ENCODE measurements around the gene TSPAN9. TPM values are rescaled to one million over a fixed set of nuclear protein-coding genes. Genes with fewer than 3 reads are reported as not detected.

TSPAN9 gene
- total RNA-seq, 1 donor = 8.1 TPM

DNA sequence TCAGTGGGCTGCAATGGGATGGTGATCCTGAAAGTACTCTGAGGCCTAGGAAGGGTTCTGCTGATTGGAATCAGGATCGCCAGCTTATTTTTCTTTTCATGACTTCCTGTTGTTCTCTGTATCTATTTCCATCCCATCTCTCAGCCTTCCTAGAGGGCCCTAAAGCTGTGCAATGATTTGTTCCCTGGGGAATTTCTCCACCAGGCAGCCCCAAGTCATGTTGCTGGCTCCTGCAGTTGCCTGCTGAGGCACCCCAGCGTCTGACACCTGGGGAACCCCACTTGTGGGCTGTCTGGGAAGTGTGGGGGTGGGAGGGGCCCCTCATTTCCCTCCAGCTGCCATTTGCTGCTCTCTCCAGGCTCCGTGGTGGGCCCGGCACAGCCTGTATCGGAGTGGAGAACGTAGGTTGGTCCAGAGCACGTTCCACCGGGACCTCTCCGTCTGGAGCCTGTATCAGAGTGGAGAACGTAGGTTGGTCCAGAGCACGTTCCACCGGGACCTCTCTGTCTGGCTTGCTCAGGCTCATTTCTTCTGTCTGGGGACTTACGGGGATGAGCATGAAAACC lies 138.3 kb downstream of the TSPAN9 start:
- TF ChIP-seq, protein P1, sequence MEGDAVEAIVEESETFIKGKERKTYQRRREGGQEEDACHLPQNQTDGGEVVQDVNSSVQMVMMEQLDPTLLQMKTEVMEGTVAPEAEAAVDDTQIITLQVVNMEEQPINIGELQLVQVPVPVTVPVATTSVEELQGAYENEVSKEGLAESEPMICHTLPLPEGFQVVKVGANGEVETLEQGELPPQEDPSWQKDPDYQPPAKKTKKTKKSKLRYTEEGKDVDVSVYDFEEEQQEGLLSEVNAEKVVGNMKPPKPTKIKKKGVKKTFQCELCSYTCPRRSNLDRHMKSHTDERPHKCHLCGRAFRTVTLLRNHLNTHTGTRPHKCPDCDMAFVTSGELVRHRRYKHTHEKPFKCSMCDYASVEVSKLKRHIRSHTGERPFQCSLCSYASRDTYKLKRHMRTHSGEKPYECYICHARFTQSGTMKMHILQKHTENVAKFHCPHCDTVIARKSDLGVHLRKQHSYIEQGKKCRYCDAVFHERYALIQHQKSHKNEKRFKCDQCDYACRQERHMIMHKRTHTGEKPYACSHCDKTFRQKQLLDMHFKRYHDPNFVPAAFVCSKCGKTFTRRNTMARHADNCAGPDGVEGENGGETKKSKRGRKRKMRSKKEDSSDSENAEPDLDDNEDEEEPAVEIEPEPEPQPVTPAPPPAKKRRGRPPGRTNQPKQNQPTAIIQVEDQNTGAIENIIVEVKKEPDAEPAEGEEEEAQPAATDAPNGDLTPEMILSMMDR (IDR thresholded peaks at IDR 0.05; ENCODE audit: insufficient read depth, low read length) = no peak
- no peak for DNase-seq (ENCODE audit: low read depth)
- no peak overlapping the region for H3K4me3 ChIP-seq (ENCODE audit: low read depth, low read length)

DNA sequence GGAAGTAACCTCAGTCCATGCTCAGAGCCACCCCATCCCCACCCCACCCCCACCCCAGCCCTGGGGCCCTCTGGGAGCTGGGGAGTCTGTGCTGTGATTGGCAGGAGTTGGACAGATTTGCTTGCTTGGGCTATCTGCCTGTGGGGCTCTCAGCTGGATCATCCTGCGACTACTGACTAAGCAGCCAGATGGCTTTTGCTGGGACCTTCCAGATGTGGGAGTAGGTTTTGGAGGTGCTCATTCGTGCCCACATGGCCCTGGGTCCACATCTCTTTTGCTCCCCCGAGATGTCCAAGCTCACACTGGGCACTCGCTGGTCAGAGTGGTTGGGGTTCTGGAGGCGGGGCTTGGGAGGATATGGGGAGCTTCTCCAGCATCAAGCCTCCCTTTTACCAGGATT lies 138.9 kb downstream of the TSPAN9 start:
- no peak overlapping the region for H3K4me3 ChIP-seq (ENCODE audit: low read depth, low read length)
- no peak for DNase-seq (ENCODE audit: low read depth)
- TF ChIP-seq, protein P1 (IDR thresholded peaks at IDR 0.05; ENCODE audit: insufficient read depth, low read length) = no peak

DNA sequence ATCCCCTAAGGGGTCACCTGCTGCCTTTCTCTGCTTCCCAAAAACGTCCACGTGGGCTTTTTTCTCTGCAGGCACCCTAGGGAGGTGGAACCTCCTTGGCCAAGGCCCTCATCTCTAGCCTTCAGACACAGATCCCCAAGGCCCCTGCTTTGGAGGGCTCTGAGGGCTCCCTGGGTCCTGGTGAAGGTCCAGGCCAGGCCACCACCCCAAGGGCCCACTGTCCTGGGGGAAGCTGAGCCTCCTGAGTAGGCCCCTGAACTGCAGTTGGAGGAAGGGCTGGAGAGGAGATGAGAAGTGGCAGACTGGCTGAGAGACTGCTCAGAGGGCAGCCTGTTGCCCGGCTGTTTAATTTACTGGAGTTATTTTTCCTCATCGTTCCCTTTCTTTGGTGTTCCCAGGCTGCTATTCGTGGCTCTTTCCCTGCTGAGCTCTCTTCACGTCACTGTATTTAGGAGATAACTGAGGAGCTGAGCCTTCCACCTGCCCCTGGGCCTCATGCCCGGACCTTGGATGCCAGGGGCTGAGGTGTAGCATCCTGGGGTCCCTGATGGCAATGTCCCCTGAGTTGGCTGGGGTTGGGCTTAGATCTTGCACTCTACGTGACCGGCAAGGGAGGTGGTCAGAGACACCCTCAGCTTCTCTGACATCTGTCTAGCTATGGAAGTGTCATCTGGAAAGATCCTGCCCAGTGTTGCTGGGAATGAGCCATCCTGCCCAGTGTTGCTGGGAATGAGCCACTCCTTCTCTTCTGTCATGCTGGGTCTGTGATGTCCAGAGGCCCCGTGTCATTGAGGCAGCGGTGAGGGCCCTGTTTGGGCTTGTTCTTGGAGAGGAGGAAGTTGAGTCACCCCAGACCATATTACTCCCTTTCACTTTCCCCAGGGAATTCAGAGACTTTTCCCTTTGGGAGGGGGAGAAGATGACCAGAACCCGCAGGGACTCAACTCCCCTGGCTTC lies 139.8 kb downstream of the TSPAN9 start:
- peak; percentile 59 for DNase-seq (ENCODE audit: low read depth)
- TF ChIP-seq, protein P1 (IDR thresholded peaks at IDR 0.05; ENCODE audit: insufficient read depth, low read length) = no peak
- no peak overlapping the region for H3K4me3 ChIP-seq (ENCODE audit: low read depth, low read length)

DNA sequence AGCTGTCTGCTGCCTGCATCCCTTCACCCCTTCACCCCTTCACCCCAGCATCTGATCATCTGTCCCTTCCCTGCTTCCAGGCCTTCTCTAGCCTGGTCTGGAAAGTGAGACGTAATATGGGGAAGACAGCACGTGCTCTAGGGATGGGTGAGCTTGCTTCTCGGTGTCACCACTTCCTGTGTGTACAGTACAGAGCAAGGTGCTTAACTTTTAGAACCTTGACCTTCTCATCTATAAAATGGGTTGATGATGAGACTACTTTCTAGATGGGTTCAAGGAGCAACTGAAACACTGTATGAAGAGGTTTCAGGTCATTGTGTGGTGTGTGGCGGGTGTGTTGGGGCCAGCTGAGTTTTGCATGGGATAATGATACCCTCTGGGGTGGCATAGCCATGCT lies 140.5 kb downstream of the TSPAN9 start:
- TF ChIP-seq, protein P1 (IDR thresholded peaks at IDR 0.05; ENCODE audit: insufficient read depth, low read length) = no peak
- no peak for DNase-seq (ENCODE audit: low read depth)
- H3K4me3 ChIP-seq (ENCODE audit: low read depth, low read length) = no peak overlapping the region

DNA sequence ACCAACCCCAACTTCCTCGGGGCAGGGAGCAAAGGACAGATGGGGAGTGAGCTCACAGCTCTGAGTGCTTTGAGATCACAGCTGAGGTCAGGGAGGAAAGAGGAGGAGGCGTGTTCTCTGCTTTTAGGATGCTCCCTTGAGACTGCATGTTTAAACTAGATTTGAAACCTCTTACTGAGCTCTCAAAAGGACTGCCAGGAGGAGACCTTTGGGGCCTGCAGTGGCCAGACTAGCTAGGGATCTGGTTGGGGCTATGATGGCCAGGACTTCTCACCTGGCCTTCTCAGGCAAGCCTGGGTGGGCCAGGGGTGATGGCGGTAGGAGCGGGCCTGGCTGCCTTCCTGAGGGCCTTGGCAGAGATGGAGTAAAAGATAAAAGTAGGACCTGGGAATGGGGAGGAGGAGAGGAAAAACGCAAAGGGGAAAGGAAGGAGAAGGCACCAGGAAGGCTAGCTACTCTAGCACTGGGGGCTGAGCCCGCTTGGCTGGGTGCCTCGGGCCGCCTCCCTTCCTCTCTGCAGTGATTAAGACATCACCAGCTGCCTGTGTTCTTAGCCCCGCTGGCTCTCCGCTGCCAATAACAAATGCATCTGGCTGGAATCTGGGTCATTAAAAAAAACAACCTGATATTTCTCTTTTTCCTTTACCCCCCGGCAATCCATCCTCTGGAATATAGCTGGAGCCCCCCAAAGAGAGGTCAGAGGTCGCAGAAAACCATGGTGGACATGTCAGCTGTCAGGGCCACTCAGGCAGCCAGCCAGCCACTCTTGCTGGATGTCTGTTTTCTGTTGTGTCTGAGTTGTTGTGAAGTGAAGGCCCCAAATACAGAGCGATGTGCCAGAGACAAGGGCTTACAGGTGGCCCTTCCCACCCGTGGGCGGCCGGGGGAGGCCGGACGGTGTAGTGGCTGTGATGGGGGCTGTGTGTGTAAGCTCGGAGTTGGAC lies 141.3 kb downstream of the TSPAN9 start:
- peak; percentile 85 for DNase-seq (ENCODE audit: low read depth)
- TF ChIP-seq, protein P1 (IDR thresholded peaks at IDR 0.05; ENCODE audit: insufficient read depth, low read length) = peak; percentile 3
- no peak overlapping the region for H3K4me3 ChIP-seq (ENCODE audit: low read depth, low read length)

DNA sequence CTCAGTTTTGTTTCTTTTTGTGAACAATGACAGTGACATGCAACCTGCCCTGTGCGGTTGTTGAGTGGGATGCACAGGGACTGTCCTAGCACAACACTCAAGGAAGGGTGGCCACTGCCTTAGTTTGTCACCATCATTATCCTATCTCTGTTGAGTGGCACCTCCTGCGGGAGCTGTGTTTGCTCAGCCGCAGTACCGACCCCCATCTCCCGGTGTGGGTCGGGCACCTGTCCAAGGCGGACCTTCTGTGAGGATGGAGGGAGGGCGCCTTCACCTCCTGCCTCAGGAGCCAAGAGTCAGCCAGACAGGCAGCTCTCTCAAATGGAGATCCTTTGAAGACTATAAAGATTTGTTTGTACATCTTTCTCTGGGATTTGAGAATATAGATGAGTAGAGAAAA lies 142.1 kb downstream of the TSPAN9 start:
- TF ChIP-seq, protein P1 (IDR thresholded peaks at IDR 0.05; ENCODE audit: insufficient read depth, low read length) = no peak
- H3K4me3 ChIP-seq (ENCODE audit: low read depth, low read length) = no peak overlapping the region
- DNase-seq (ENCODE audit: low read depth) = no peak

All from fibroblast of the aortic adventitia (primary cell).